ENCODE data around the gene SDC4.
A peak's percentile ranks its signal among the peaks of the same experiment; 100 is the strongest.

The SDC4 gene

DNA sequence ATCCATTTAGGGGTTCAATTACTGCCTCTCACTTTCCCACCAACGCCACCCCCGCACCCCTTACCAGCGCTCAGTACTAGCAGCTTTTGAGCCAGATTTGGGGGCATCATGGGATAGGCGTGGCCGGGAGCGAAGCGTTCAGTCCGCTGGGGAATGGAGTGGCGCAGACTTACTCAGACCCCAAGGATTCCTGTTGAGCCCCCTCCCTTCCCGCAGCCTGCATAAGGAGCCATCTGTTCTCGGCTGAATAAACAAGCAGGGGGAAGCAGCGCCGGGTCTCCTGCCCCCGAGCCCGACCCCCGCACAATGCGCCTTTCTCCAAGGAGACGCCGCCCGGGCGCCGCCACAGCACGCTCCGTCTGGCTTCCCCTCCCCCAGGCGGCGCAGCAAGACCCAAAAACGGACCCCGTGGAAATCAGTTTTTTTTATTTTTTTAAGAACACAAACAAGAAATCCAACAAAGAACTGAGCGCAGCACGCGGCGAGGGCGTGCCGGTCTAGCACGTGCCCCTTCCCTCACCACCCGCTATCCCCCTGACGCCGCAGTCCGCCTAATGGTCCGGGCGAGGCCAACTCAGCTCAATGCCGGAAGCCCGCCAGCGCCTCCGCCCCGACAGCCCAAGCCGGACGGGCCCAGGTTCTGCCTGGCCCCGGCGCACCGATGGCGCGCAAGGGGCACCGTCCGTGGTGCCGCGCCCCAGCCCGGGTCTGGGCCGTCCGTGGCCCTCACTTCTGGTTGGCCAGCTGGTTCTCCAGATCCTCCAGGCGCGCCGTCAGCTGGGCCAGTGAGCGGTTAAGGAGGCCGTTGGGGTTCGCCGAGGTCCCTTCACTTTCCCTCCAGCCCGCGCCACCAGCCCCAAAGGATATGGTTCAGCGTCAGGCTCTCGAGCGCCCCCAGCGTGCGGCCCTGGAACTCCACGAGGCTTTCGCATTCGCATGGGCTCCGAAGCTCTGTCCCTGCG lies 54.9 kb downstream of the SDC4 start:
- peak; percentile 88 for DNase-seq

DNA sequence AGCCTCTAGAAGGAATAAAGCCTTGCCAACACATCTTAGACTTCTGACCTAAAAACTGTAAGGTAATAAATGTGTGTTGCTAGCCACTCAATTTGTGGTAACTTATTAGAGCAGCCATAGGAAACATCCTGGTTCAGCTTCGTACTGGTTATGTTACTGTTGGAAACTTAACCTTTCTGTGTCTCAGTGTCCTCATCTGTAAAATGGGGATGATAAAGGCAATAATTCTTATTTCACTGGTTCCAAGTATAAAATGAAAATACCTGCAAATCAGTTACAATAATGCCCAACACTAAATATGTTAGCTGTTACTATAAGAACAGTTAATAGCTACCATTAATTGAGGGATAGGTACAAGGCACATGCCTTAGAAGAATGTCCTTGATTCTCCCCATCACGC lies 55.9 kb downstream of the SDC4 start:
- DNase-seq, result no peak

DNA sequence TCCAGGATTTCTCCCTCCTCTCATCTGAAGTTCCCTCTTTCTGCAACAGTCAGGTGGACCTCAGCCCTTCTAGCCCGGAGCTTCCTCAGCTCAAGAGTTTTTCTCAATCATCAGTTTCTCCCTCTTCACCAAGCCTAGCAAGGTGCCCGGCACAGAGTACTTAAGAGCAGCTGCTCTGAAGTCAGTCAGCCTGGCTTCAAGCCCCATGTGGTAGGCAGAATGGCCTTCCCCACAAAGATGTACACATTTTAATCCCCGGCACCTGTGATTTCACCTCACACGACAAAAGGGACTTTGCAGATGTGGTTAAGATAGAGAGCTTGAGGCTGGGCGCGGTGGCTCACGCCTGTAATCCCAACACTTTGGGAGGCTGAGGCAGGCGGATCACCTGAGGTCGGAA lies 56.7 kb downstream of the SDC4 start:
- DNase-seq, result no peak

DNA sequence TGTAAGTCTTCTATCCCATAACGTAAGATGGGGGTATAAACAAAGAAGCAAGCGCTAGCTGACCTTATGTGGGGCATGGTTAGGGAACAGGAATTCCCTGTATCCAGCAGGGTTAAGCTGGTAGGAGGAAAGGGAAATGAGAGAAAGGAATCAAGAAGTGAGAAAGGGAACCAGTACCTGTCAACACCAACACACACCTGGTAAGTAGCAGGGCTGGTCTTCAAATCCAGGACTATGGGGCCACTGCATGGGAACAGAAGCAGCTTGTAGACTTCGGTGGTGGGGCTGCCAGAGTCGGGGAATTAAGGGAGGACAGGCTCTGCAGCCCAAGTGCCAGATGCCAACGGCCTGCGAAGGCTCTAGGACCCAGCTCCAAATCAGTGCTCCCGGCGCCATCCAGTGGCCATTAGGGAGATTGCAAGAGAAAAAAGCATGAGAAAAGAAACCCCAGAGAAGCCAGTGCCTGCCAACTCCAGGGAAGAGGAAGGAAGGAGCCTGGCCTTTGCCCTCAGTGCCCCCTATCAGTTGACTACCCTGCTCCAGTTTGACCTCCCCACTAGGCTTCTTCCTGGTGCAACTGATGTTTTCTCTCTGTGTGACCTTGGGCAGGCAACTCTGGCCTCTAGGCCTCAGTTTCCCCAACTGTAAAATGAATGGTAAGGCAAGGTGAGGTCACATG lies 57.4 kb downstream of the SDC4 start:
- peak; percentile 57 for DNase-seq

DNA sequence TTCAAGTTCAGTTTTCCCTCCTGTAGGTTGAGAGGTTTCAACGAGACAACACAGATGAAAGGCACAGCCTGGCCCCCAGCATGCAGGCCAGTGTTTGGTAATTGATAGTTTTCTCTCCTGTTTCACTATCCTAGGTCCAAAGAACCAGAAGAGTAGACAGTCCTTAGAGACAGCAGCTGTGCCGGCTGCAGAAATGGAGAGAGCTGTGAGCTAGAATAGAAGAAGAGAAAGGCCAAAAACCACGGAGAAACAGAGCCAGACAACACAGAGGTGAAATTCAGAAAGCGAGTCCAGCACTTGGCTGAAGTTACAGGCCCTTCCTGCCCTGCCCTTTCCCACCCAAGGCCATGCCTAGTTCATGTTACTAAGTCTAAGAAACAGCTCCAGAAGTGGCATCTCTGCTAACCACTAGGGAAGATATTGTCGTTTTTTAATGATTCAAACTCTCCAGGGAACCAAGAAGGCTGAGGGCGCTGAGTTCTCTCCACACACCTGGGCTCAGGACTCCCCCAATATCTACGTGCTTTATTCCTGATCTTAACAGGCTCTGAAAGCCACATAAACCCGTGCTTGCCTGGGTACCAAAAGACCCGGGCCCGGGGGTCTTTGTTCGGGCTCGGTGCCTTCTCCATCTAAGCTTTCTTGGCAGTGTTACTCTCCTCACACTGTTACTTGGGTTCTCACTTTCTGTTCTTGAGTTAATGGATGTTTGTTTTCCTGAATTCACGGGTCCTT lies 58.1 kb downstream of the SDC4 start:
- DNase-seq, result no peak

DNA sequence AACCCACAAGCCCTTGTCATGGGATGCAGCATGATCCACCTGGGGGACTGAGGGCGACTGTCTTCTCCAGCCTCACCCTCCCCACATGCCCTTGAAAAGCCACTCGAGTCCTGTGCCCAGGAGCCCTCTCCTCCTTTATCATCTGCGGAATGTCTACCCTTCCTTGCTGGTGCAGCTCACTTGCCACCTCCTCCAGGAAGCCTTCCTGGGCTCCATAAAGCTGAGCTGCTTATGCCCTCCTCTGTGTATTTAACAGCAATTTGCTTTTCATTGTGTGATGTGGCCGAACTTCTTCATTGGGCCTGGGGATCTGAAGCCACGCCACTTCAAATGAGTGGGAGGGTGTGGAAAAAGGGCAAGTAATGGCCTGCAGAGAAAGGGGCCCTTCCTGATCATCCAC lies 59.4 kb downstream of the SDC4 start:
- DNase-seq, result no peak

DNA sequence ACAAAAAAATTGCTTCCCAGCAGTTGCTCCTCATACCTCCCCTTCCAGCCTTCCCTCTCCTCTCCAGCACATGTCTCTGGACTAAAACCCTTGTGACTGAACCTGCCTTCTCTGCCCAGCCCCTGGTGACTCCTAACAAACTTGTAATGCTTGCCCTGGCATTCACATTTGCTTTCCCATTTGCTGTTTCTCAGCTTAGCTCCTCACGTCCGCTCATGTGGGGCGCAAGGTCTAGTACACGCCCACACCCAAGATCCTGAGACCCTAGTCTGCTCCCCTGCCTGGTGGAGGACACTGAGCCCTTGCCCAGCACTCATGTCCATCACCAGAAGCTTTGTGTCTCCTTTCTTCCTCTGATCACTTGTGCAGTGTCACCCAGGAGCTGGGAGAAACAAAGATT lies 59.8 kb downstream of the SDC4 start:
- no peak for DNase-seq

DNA sequence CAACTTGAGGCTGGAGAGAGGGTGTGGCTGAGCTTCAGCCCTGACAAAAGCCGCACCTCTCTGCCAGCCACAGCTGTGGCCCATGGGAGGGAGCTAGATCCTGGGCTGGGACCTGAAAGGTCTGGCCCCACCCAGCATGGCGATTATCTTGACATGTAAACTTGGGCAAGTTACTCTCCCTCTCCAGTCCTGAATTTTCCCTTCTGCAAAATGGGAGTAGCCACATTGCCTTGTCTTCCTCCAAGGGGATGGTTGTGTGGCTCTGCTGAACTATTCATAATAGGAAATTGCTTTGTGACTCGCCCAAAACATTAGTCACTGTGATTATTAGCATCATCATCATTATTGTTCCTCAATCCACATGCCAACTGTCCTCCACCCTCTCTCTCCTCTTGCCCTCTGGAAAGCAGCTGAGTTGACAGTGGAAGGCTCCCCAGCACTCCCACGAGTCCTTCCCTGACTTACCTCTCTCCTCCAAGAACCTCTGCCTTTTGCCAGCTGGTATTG lies 64.6 kb downstream of the SDC4 start:
- DNase-seq, result no peak

DNA sequence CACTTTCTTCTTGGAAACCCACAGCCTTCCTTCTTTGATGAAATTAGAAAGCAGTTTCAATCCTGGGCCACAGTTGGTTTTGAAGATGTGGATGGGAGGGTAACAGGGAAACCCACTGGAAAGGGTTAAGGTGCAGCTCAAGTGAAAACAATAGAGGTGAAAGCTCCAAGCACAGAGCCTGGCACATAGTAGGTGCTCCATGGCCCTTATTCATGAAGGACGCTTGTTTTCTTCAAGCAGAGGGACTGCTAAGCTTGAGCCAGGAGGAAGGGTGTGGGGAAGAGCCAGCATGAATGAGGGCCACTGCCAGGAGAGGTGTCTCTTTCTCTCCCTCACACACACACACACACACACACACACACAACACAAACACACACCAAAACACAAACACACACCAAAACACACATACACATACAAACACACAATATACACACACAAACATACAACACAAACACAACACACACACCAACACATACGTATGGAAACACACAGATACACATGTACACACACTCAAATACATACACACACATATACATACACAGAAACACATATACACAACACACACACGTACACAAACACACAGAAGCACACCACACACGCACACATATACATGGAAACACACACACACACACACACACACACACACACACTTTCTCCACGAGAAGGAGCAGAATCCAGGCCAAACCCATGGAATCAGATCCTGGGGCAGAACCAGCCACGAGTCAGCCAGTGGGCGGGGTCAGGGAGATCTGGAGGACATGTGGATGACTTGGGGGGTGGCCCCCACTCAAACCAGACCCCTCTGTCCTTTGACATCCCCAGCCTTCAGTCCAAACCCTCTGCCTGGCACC lies 65.3 kb downstream of the SDC4 start:
- no peak for DNase-seq

DNA sequence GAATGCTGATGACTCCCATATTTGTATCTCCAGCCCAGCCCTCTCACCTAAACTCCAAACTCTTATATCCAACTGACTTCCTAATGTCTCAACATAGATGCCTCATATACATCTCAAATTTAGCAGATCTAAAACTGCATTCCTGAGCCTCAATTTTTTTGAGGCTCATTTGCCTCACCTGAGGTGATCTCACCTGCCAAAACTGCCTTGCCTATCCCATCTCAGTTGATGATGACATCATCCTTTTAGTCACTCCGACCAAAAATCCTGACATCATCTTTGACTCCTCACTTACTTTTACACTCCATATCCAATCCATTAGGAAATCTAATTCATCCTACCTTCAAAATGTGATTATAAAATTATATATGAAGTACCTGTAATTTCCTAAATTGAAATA lies 68.2 kb downstream of the SDC4 start:
- DNase-seq, result no peak

DNA sequence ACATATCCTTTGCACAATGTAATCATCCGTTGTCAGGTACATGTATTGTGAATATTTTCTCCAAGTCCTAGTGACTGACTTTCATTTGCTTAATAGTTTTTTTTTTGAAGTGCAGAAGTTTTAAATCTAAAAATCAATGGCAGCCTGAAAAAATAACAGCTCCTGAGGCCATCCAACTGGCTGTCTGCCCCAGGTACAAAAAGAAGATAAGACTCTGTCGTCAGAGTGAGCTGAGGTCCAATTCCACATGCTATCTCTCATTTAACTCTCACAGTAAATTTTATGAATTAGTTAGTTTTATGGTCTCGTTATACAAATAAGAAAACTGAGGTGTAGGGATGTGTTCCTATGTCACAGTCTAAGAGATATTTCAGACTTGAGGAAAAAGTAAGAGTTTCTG lies 72.9 kb downstream of the SDC4 start:
- DNase-seq, result no peak

Measured in NCI-H2171 (cell line).